HCT116 (cell line): ENCODE results near the gene SLIT1. TPM values are rescaled to one million over a fixed set of nuclear protein-coding genes. Genes with fewer than 3 reads are reported as not detected.

Experiments
- ATAC-seq: fragments of 200-7000 bp; cut with Tn5 transposase; 2 replicates; pipeline ENCODE4 v1.9.1; 2020; ENCODE audit warnings: mild to moderate bottlenecking, moderate library complexity
- BruUV-seq: library from RNA; stranded (reverse); fragments of 400-500 nt; replicated peaks from 2 replicates; lab custom pipeline; 2021; lab: Mats Ljungman, UMichigan
- CTCF ChIA-PET: fragments of 300-600 bp; sonication (Branson Sonifier 250); formaldehyde crosslinking; loops from one replicate; lab custom pipeline; 2021; ENCODE audit warnings: antibody characterized with exemption; lab: Charles Lee
- POLR2A ChIA-PET: fragments of 300-600, 350-600 bp; sonication (Branson Sonifier 250); formaldehyde crosslinking; loops from one replicate; lab custom pipeline; 2021; ENCODE audit warnings: antibody characterized with exemption; lab: Charles Lee
- RAD21 ChIA-PET, 2 experiments: fragments of 300-600 bp; sonication (Branson Sonifier 250); formaldehyde crosslinking; loops; one replicate each; lab custom pipeline; 2023; ENCODE audit warnings: low total read pairs in 2 of 2; ENCODE audit not compliant: uncharacterized antibody in 2 of 2, unreplicated experiment in 2 of 2, low non-redundant PET in 1 of 2; lab: Charles Lee
- DNase-seq: peaks from one replicate; pipeline ENCODE4 v3.0.0-alpha.2; 2010; ENCODE audit warnings: low read depth, low spot score
- H2AFZ ChIP-seq: fragments of 200-600 bp; shearing (Covaris generic), sonication (generic); 2 replicates; pipeline ENCODE4 v1.6.1; 2017; ENCODE audit warnings: low read depth, mixed run types, mixed read lengths, antibody characterized with exemption, low read length; ENCODE audit not compliant: poor library complexity, severe bottlenecking
- H3K27ac ChIP-seq: 2 replicates; pipeline ENCODE4 v1.5.1; 2012; ENCODE audit warnings: low read depth, low read length
- H3K27me3 ChIP-seq: fragments of 200-600 bp; sonication (generic); 2 replicates; pipeline ENCODE4 v1.6.1; 2016; ENCODE audit warnings: mixed run types, low read length, mixed read lengths; ENCODE audit not compliant: insufficient read depth
- H3K36me3 ChIP-seq, 2 experiments: fragments of 200-500 bp in 1 of 2; fragments of 200-600 bp in 1 of 2; sonication (Bioruptor generic) in 1 of 2; sonication (generic) in 1 of 2; 2 replicates each; pipeline versions ENCODE4 v1.5.1 to v1.6.1; 2014 to 2016; ENCODE audit warnings: low read length in 2 of 2, inconsistent platforms in 1 of 2, mixed read lengths in 1 of 2, mixed run types in 1 of 2; ENCODE audit not compliant: insufficient read depth in 2 of 2, control insufficient read depth in 1 of 2
- H3K4me1 ChIP-seq, 2 experiments: fragments of 200-600 bp in 1 of 2; sonication (generic) in 1 of 2; 2 replicates each; pipeline versions ENCODE4 v1.5.1 to v1.6.1; 2012 to 2017; ENCODE audit warnings: low read length in 2 of 2, inconsistent platforms in 1 of 2, mild to moderate bottlenecking in 1 of 2, mixed read lengths in 1 of 2, mixed run types in 1 of 2, moderate library complexity in 1 of 2; ENCODE audit not compliant: insufficient read depth in 2 of 2, control insufficient read depth in 1 of 2
- H3K4me2 ChIP-seq: fragments of 200-600 bp; sonication (generic); 2 replicates; pipeline ENCODE4 v1.6.1; 2017; ENCODE audit warnings: mixed run types, low read length, mixed read lengths
- H3K4me3 ChIP-seq, 2 experiments: fragments of 200-600 bp in 1 of 2; sonication (generic) in 1 of 2; replicated peaks in 1 of 2; 2 replicates each; pipeline ENCODE4 v1.5.1; 2011 to 2016; ENCODE audit warnings: low read length in 2 of 2, control low read depth in 1 of 2, low read depth in 1 of 2, mild to moderate bottlenecking in 1 of 2, mixed read lengths in 1 of 2, mixed run types in 1 of 2
- H3K79me2 ChIP-seq: fragments of 200-600 bp; sonication (generic); 2 replicates; pipeline ENCODE4 v1.6.1; 2017; ENCODE audit warnings: mild to moderate bottlenecking, mixed run types, low read length, moderate library complexity, mixed read lengths; ENCODE audit not compliant: insufficient read depth
- H3K9ac ChIP-seq: fragments of 200-600 bp; sonication (generic); 2 replicates; pipeline ENCODE4 v1.6.1; 2016; ENCODE audit warnings: low read length, mixed read lengths
- H3K9me2 ChIP-seq: fragments of 200-600 bp; sonication (generic), shearing (Covaris generic); 2 replicates; pipeline ENCODE4 v1.6.1; 2017; ENCODE audit warnings: mixed run types, mild to moderate bottlenecking, moderate library complexity; ENCODE audit not compliant: insufficient read depth
- H3K9me3 ChIP-seq, 2 experiments: fragments of 200-500 bp in 1 of 2; fragments of 200-600 bp in 1 of 2; sonication (Bioruptor generic) in 1 of 2; sonication (generic) in 1 of 2; 2 replicates each; pipeline ENCODE4 v1.6.1; 2014 to 2017; ENCODE audit warnings: low read length in 2 of 2, mixed read lengths in 2 of 2, inconsistent platforms in 1 of 2, low read depth in 1 of 2, mild to moderate bottlenecking in 1 of 2, mixed run types in 1 of 2, moderate library complexity in 1 of 2; ENCODE audit not compliant: control insufficient read depth in 1 of 2, insufficient read depth in 1 of 2
- H4K20me1 ChIP-seq: fragments of 200-600 bp; sonication (generic), shearing (Covaris generic); 2 replicates; pipeline ENCODE4 v1.6.1; 2017; ENCODE audit warnings: mixed run types, mild to moderate bottlenecking, moderate library complexity; ENCODE audit not compliant: insufficient read depth
- CEBPB ChIP-seq: IDR thresholded peaks from 2 replicates; pipeline ENCODE4 v1.6.1; 2012; ENCODE audit warnings: low read depth
- ELF1 ChIP-seq: IDR thresholded peaks from 2 replicates; pipeline ENCODE4 v1.6.1; 2012; ENCODE audit warnings: low read depth, borderline replicate concordance
- EZH2 ChIP-seq: fragments of 200-600 bp; sonication (generic); IDR thresholded peaks from 2 replicates; pipeline ENCODE4 v1.6.1; 2017; ENCODE audit warnings: antibody characterized with exemption, mixed run types
- EZH2phosphoT487 ChIP-seq: fragments of 200-600 bp; IDR thresholded peaks from 2 replicates; pipeline ENCODE4 v1.6.1; 2018; ENCODE audit warnings: antibody characterized with exemption, borderline replicate concordance
- FOSL1 ChIP-seq: IDR thresholded peaks from 2 replicates; pipeline ENCODE4 v1.6.1; 2012; ENCODE audit warnings: low read depth
- JUND ChIP-seq: IDR thresholded peaks from 2 replicates; pipeline ENCODE4 v1.6.1; 2012
- POLR2AphosphoS5 ChIP-seq: IDR thresholded peaks from 2 replicates; pipeline ENCODE4 v1.6.1; 2011; ENCODE audit warnings: mild to moderate bottlenecking, low read depth, low read length, moderate library complexity
- SIN3A ChIP-seq: IDR thresholded peaks from 2 replicates; pipeline ENCODE4 v1.6.1; 2012; ENCODE audit warnings: low read depth
- SP1 ChIP-seq: IDR thresholded peaks from 2 replicates; pipeline ENCODE4 v1.6.1; 2012; ENCODE audit warnings: low read depth
- SRF ChIP-seq: IDR thresholded peaks from 2 replicates; pipeline ENCODE4 v1.6.1; 2012; ENCODE audit warnings: low read depth
- intact Hi-C: fragments of 100-400 bp; cut with micrococcal nuclease; formaldehyde crosslinking; loops from 2 replicates; pipeline ENCODE4 v1.10.0; 2022
- total RNA-seq: library from RNA; stranded (reverse); gene quantifications from one replicate; pipeline ENCODE4 v1.2.1, GENCODE V29; 2021; ENCODE audit not compliant: unreplicated experiment
- TF ChIP-seq, protein P1 (sequence below), 3 experiments: fragments of 200-600 bp in 1 of 3; sonication (generic) in 1 of 3; IDR thresholded peaks in 2 of 3; conservative IDR thresholded peaks in 1 of 3; 2 replicates each; pipeline ENCODE4 v1.5.1; 2012 to 2017; ENCODE audit warnings: low read depth in 2 of 3, low read length in 2 of 3, antibody characterized with exemption in 1 of 3, borderline replicate concordance in 1 of 3, control low read depth in 1 of 3, mild to moderate bottlenecking in 1 of 3, mixed read lengths in 1 of 3, mixed run types in 1 of 3, moderate library complexity in 1 of 3; ENCODE audit not compliant: insufficient read depth in 1 of 3

SLIT1 gene
- total RNA-seq, 1 experiment from 2014 or later: 0.42 TPM

DNA sequence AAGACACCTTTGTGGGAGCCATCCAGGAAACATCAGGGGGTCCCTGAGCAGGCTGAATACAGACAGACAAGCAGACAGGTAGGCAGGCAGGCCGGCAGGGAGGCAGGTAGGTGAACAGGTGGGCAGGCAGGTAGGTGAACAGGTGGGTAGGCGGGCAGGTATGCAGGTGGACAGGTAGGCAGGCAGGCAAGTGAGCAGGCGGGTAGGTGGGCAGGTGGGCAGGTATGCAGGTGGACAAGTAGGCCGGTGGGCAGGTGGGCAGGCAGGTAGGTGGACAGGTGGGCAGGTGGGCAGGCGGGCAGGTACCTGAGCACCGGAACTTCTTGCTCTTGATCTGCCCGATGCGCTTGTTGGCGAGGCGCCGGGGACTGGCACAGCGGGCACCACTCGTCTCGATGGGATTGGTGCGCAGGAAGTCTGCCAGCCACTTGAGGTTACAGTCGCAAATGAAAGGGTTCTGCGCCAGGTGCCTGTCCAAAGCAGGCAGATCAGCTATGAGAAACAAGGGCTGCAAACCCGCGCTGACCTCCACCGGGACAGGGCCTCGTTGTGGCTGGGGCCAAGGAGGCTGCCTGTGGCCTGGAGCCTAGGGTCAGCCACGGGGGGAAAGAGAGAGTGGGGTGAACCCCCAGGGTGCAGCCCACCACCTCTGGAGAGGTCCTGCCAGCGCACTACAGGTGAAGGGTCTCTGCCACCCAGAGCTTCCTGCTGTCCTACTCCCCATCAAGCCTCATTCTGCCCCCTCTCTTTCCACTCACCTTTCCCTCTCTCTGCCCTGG is 136.9 kb downstream of the SLIT1 start:
- Histone ChIP-seq H3K9me3 (no peaks in the 10 kb centered on the region), H3K4me3 (no peak overlapping the region), H3K27ac (no peak overlapping the region), H3K4me1 (no peaks in the 10 kb centered on the region), H3K36me3 (no peaks in the 10 kb centered on the region), H2AFZ (no peak overlapping the region), H3K79me2 (no peaks in the 10 kb centered on the region), H3K27me3 (peaks cover 7% of the 10 kb centered on the region; the same call in 1 of the 2 replicates), H3K9me2 (no peaks in the 10 kb centered on the region), H4K20me1 (no peaks in the 10 kb centered on the region), H3K4me2 (no peak overlapping the region), H3K9ac (no peak overlapping the region)
- ChIA-PET RAD21 (no interaction called here), CTCF (no interaction called here), POLR2A (no interaction called here)
- no peak for TF ChIP-seq SP1
- TF ChIP-seq JUND: no peak
- no peak for TF ChIP-seq EZH2phosphoT487
- no peak for TF ChIP-seq SRF
- no peak for TF ChIP-seq POLR2AphosphoS5
- TF ChIP-seq CEBPB: no peak
- TF ChIP-seq EZH2: no peak
- TF ChIP-seq SIN3A: no peak
- no peak for TF ChIP-seq FOSL1
- no peak for TF ChIP-seq ELF1
- TF ChIP-seq, protein P1, sequence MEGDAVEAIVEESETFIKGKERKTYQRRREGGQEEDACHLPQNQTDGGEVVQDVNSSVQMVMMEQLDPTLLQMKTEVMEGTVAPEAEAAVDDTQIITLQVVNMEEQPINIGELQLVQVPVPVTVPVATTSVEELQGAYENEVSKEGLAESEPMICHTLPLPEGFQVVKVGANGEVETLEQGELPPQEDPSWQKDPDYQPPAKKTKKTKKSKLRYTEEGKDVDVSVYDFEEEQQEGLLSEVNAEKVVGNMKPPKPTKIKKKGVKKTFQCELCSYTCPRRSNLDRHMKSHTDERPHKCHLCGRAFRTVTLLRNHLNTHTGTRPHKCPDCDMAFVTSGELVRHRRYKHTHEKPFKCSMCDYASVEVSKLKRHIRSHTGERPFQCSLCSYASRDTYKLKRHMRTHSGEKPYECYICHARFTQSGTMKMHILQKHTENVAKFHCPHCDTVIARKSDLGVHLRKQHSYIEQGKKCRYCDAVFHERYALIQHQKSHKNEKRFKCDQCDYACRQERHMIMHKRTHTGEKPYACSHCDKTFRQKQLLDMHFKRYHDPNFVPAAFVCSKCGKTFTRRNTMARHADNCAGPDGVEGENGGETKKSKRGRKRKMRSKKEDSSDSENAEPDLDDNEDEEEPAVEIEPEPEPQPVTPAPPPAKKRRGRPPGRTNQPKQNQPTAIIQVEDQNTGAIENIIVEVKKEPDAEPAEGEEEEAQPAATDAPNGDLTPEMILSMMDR (IDR thresholded peaks at IDR 0.05 in 2 of 3, conservative IDR thresholded peaks at IDR 0.05 in 1 of 3; ENCODE audit: borderline replicate concordance in 1 of 3, insufficient read depth in 1 of 3, low read depth in 2 of 3, low read length in 2 of 3): no peak
- ATAC-seq (no peak), DNase-seq (no peak)
- intact Hi-C loops: no loop called here
- BruUV-seq: no TSS peak
